ENCODE measurements around the gene ANKRD13A.
"Not testable (repeated sequence)": the region's sequence is repeated elsewhere in the genome, so short reads cannot be mapped to it uniquely, and the experiment has no call there.

The ANKRD13A gene

DNA sequence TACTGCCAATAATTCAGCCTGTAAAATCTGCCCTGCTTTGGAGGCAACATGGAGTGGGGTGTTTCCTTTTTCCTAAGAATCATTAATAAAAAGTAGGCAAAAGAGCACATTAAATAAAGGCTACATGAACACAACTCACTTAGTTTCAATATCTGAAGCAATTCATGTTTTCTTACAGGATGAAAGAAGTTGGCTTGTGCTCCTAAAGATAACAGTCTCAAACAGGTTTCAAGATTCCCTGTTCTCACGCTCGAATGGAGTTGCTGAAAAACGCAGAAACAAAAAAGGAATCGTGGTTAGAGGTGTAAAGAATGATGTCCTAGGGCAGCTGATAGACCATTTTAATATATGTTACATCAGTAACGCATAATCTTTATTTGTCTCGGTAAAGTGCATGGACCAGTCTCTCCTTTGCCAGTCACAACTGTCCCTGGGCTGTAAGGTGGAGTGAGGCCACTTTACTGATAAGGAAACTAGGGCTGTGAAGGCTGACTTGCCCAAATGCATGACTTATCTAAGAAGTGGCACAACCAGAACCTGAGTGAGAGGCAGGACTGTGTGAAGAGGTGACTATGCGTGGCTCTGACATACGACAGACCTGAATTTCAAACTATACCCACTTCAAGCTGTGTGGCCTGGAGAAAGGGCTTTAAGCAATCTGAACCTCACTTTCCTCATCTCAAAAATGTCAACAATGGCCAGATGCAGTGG, 15.6 kb upstream of the ANKRD13A start:
- in situ Hi-C loops (cut with MboI; ENCODE audit: low sequenced_read_pairs), result no loop called here

DNA sequence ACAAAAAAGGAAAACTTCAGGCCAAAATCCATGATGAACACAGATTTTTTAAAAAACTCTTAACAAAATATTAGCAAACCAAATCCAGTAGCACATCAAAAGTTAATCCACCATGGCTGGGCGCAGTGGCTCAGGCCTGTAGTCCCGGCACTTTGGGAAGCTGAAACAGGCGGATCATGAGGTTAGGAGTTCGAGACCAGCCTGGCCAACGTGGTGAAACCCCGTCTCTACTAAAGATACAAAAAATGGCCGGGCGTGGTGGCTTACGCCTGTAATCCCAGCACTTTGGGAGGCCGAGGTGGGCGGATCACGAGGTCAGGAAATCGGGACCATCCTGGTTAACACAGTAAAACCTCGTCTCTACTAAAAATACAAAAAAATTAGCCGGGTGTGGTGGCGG, 13.0 kb upstream of the ANKRD13A start:
- in situ Hi-C loops (cut with MboI; ENCODE audit: low sequenced_read_pairs), result not testable (repeated sequence)

DNA sequence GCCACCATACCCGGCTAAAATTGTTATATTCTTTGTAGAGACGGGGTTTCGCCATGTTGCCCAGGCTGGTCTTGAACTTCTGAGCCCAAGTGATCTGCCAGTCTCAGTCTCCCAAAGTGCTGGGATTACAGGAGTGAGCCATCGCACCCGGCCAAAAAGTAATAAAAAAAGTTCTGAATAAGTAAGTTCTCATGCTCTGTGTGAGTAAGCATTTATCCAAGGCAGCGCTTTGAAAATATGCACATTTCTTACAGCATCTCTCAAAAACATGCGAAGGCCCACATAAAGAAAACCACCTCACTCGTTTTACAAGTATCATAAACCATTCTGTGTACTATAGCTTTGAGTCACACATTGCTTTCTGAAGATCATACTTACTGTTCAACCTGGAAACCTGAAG, 11.6 kb upstream of the ANKRD13A start:
- in situ Hi-C loops (cut with MboI; ENCODE audit: low sequenced_read_pairs), result no loop called here

DNA sequence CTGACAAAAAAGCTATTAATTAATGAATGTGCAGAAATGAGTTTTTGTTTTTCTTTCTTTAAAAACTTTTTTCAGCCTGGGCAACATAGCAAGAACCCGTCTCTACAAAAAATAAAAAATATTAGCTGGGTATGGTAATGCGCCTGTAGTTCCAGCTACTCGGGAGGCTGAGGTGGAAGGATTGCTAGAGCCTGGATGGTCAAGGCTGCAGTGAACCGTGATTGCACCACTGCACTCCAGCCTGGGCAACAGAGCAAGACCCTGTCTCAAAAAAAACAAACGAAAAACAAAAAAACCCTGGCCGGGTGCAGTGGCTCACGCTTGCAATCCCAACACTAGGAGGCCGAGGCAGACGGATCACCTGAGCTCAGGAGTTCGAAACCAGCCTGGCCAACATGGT, 11.0 kb upstream of the ANKRD13A start:
- in situ Hi-C loops (cut with MboI; ENCODE audit: low sequenced_read_pairs), result no loop called here

DNA sequence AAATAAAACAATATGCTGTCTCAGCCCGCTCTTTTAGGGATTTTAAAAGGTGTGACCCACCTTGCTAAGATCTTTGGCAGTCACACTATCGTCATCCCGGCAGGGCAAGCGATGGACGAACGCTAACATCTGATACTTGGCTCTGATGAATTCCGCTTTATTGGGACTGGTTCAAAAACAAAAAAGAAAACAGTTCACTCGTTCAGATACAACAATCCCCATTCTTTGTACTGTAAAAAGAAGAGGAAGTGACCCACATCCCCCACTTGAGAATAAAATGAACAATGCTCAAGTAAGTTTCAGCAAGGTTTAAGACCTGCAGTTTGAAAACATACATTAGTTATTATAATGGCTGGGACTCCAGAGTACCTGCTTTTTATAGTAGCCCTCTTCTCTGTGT, 10.3 kb upstream of the ANKRD13A start:
- in situ Hi-C loops (cut with MboI; ENCODE audit: low sequenced_read_pairs), result no loop called here

DNA sequence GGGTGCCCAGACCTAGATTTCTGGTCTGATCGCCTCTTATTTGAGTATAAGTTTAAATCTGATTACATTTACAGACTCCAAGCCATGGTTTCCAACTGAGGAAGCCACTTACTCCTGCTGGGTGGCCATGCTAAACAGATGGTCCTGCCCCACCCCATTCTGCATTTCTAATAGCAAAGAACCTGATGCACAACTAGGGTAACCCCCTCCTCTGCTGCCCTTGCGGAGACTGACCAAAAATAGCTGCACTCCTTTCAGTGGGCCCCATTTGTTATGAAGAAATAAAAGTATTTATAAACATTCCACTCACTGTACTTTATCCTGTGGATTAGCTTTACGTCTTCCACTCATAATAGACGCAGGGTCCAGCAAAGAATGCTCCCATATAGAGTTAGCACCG, 9.8 kb upstream of the ANKRD13A start:
- in situ Hi-C loops (cut with MboI; ENCODE audit: low sequenced_read_pairs), result no loop called here

DNA sequence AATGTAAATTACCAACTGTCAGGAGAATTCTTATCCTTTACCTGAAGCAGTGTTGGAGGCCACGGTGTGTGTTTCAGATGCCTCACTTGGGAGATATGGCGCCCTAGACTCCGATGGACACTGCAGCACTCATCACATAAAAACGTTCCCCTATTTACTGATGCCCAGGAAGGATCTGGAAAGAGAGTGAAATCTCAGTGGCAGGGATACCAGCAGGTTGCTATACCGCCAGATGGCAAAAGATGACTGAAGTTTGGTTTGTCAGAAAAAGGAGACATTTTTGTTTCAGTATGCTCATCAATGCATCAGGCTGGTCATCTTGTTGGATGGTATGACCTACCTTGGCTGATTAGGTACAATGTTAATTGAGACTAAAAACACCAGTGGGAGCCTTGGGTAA, 7.6 kb upstream of the ANKRD13A start:
- in situ Hi-C loops (cut with MboI; ENCODE audit: low sequenced_read_pairs), result no loop called here

DNA sequence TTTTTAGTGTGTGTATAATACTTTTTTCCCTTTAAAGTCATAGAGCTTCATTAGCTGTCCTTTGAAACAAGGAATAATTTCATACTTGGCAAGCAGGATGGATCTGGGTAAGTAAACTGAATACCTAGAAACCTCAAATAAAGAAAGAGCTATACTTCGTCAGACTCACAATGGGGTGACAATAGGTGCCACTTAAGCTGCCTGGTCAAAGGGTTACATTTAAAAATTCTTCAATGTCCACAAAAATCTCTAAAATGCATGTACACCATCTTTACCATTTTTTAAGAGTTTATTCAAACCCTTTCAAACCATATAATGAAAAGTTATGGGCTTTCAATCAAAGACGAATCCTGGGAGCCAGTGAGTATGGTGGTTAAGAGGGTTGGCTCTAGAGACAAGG, 6.1 kb upstream of the ANKRD13A start:
- in situ Hi-C loops (cut with MboI; ENCODE audit: low sequenced_read_pairs), result no loop called here

DNA sequence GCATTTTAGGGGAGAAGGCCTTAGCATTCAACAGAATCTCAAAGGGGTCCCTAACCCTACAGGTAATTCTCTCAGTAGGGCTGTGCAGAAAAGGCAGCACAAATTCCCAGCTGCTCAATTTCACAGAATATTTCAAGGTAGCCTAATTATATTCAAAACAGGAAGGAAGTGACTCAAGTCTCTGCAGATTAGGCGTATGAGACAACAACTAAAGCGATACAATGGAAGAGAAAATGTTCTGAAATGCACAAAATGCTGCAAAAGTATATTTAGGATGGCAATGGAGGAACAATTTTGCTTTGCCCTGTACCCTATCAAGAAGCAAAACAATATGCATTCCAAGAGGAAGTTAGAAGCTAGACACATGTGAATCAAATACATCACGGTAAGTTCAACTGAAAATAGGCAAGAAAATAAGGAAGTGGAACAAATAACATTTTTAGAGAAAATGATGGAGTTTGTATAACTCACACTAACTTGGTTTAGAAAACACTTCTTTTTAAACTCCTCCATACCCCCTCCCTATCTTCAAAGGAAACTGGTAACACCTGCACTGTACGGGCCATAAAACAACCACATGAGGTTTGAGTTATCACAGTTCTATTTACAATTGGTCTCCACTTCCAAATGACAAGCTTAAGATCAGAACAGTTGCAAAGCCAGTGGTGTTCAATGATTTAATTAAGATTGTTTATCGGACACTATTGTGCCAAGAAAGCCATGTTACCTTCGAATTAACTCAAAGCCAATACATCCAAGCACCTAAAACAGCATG, 4.6 kb upstream of the ANKRD13A start:
- in situ Hi-C loops (cut with MboI; ENCODE audit: low sequenced_read_pairs), result no loop called here

DNA sequence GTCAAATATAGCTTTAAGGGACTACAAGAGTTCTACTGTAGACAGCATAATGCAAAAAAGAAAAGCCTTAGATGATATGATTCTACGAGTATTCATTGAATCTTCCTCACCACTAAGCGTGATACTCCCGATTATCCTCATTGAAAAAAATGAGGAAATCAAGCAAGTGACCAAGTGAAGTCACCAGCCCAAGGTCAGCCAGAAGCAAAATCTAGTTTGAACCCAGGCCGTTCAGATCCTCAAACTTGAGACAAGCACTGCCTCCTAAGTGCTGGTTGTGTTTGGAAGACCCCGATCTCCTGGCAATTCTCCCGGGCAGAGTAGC, 3.9 kb upstream of the ANKRD13A start:
- in situ Hi-C loops (cut with MboI; ENCODE audit: low sequenced_read_pairs), result no loop called here

DNA sequence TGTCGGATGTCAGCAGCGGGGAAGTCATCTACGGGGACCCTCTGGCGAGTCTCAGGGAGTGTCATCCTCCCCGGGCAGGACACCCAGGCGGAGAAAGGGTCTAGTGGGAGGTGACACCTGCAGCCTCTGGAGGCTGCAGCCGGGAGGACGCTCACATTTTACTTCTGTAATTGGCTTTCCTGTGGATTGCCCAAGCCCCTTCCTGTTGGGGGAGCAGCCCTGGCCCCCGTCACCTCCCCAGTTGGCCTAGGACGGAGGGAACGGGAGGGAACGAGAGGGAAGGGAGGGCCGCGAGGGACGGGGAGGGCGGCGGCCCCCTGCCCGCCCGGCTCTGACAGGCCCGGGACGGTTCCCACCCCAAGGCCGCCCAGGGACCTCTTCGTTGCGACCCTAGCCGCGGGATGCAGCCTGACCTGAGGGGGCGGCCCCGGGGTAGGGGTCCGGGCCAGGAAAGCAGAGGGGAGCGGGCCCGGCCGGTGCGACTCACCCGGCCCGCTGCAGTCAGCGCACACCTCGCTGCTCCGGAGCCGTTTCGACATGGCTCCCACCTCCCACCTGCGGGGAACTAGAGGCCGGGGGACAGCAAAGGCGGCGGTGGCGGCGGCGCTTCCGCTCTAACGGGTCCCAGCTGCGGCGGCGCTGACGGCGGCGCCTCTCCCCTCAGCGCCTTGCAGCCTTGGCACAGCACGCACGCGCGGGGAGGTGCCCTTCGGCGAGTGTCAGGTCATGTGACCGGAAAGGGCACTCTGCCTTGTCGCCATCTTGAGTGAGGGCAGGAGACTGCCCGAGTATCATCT, 3.3 kb upstream of the ANKRD13A start, which contains the start of gene GIT2:
Gene GIT2 (minus strand): TSS at position 683 of the 797 bp plus-strand sequence. CDS start 144 bp downstream, at position 539.
- in situ Hi-C loops (cut with MboI; ENCODE audit: low sequenced_read_pairs), result no loop called here

DNA sequence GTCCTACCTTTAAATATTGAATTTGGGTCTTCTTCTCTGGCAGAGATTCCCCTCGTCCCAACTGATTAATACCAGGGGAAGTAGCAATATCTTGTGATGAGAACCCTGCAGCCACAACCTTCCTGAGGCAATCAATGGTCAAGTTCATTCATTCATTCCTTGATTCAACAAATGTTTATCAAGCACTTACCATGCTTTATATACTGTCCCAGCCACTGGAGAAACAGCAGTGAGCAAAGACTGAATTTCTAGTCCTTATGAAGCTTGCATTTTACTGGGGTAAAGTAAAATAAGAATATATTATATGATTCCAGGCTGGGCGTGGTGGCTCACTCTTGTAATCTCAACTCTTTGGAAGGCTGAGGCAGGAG, 2.8 kb upstream of the ANKRD13A start:
- in situ Hi-C loops (cut with MboI; ENCODE audit: low sequenced_read_pairs), result no loop called here

DNA sequence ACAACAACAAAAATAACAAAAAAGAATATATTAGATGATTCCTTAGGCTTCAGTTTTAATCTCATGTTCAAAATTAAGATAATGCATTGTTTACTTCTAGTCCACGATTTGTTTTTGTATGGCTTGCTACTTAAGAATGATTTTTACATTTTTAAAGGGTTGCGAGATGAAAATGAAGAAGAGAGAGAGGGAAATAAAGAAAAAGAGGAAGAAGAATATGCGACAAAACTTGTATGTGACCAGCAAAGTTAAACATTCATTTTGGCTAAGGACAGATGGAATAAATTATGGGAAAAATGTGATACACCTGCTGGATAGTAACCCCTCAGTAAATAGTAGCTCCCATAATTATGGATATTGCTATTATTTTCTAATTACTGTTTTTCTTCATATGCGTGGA, 1.8 kb upstream of the ANKRD13A start:
- in situ Hi-C loops (cut with MboI; ENCODE audit: low sequenced_read_pairs), result no loop called here

DNA sequence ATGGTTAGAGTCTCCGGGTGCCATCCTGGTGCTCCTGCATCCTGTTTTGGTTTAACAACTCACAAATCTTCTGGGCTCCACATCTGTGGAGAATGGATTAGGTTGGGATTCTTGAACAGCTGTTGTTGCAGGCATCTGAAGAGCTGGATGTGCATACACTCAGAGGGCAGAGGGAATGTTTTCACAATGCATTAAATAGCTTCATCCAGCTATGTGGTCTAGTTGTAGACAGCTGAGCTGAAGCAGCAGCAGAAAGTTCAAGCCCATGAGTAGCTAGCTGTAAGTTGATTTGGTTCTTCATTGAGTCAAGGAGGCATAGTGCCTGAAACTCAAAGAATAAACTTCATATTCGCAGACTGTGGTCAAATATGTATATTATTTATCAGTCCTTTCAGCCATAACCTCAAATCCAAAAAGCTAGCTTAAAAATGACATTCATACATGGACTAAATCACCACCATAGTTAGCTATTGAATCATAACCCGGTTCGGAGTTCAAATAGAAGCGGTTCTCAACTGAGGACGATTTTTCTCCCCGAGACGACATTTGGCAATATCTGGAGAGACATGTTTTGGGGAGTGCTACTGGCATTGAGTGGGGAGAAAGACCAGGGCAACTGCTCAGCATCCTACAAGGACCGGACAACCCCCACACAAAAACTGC, 858 bp upstream of the ANKRD13A start:
- in situ Hi-C loops (cut with MboI; ENCODE audit: low sequenced_read_pairs), result no loop called here

DNA sequence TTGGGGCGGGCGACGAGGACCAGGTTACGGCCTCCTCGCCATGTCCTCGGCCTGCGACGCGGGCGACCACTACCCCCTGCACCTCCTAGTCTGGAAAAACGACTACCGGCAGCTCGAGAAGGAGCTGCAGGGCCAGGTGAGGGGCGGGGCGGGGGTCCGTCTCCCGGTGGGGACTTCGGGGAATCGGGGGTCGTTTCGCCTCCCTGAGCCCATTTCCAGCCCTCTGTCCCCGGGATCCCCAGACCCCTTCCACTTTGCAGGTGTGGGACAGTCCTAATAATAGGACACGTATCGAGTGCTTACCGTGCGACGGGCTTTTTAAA, 380 bp downstream of the ANKRD13A start:
- in situ Hi-C loops (cut with MboI; ENCODE audit: low sequenced_read_pairs), result no loop called here

DNA sequence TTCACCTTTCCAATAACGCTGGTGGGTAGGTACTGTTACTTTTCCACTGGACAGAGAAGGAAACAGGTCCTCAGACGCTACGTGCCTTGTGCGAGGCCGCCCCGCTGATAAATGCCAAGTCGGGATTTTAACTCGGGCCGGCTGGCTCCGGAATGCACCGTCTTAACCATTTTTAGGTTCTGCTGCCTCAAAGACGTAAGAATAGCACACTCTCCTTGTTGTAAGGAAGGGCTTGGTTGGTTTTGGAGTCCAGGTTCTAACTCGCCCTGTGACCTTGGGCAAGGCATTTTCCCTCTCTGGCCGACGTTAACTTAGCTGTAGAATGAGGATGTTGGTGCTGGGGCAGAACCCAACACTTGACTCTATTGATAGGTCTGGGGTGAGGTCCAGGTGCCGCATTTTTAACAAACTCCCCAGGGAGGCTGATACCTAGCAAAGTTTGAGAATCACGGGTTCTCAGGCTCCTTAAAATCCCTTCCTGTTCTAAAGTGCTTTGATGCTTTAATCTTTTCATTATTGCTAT, 814 bp downstream of the ANKRD13A start:
- in situ Hi-C loops (cut with MboI; ENCODE audit: low sequenced_read_pairs), result no loop called here

DNA sequence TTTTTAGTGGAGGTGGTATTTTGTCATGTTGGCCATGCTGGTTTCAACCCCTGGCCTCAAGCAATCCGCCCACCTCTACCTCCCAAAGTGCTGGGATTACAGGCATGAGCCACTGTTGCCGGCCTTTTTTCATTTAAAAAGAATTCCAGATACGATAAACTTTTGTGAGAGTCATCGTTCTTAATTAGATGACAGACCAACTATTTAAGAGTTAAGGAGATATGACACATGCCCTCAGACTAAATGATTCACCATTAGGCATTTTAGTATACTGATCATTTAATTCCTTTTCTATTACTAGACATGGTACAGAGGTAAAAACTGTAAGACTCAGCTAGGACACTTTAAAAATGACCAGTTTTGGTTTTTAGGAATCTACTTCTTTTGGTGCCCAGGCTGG, 2.4 kb downstream of the ANKRD13A start:
- in situ Hi-C loops (cut with MboI; ENCODE audit: low sequenced_read_pairs), result no loop called here

DNA sequence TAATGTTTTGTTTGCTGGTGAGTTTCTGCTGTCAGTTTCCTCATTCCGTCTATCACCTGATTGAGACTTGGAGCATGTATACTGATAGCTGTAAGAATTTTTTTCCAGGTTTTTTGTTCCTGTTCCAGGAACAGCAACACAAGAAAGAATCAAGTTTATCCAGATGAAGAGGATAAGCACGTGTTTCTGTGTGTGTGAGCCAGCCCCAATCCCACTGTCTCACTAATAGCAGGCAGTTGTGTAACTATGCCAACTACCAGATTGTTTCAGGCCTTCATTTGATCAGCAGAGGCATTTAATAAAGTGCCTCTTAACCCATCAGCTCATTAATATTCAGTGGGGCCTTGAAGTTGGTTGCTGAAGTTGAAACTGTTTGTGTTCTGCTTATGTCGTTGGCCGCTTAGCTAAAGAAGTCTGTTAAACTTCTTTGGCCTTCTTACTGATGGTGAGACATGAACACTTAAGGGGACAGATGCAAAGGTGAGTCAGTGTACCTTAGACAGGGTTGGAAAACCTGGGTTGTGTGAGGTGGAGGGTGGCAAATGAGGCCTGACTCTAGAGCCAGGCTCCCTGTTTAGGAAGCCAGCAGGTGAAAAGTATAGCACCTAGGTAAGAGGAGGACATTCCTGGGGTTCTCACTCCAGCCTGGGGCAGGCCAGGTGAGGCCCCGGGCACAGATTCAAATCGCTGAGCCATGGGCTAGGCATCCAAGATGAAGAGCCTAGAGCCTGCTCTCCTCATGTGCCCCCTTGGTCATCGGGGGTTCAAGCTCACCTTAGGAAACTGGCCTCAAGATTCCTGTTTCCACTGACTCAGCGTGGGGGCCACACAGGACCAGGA, 3.7 kb downstream of the ANKRD13A start:
- in situ Hi-C loops (cut with MboI; ENCODE audit: low sequenced_read_pairs), result no loop called here

DNA sequence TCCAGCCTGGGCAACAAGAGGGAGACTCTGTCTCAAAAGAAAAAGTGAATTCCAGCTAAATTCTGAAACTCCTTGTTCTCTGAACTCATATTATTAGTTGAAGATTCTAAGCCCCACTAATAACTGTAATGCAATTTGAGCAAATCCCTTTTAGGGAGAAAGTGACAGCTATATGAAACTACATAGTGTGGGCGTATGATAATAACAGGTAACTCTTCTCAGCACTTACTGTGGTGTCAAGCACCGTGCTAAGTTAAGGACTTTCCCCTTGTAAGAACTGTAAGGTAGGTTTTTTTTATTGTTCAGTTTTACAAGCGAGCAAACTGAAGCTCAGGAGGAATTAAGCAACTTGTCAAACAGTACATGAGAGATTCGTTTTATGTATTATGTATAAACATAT, 5.4 kb downstream of the ANKRD13A start:
- in situ Hi-C loops (cut with MboI; ENCODE audit: low sequenced_read_pairs), result no loop called here

DNA sequence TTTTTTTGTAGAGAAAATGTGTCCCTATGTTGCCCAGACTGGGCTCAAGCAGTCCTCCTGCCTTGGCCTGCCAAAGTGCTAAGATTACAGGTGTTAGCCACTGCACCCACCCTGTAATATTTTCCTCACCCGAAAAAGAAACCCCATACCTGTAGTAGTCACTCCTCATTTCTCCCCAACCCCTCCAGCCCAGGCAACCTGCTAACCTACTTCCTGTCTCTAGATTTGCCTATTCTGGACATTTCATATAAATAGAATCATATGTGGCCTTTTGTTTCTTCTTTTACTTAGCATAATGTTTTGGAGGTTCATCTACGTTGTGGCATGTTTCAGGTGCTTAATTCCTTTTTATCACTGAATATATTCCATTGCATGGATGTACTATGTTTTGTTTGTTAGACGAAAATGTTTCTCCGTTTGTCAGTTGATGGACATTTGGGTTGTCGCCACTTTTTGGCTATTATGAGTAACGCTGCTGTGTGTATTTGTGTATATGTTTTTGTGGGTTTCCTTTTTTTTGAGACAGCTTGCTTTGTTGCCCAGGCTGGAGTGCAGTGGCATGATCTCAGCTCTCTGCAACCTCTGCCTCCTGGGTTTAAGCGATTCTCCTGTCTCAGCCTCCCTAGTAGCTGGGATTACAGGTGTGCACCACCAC, 6.2 kb downstream of the ANKRD13A start:
- in situ Hi-C loops (cut with MboI; ENCODE audit: low sequenced_read_pairs), result no loop called here
